Mononuclear cell (primary cell): Measurements from ENCODE around the gene TMEM223. TPM values are rescaled to one million over a fixed set of nuclear protein-coding genes. Genes with fewer than 3 reads are reported as not detected.

ENCODE experiments used
- H3K27me3 ChIP-seq: 2 replicates; pipeline ENCODE4 v1.6.0; 2011; ENCODE audit warnings: low read length, control low read depth; ENCODE audit not compliant: insufficient read depth
- H3K4me1 ChIP-seq: 2 replicates; pipeline ENCODE4 v1.5.1; 2011; ENCODE audit warnings: mild to moderate bottlenecking, low read length, control low read depth; ENCODE audit not compliant: insufficient read depth
- H3K4me3 ChIP-seq: 2 replicates; pipeline ENCODE4 v1.5.1; 2011; ENCODE audit warnings: mild to moderate bottlenecking, low read length, moderate library complexity
- H3K9me3 ChIP-seq: 2 replicates; pipeline ENCODE4 v1.5.1; 2011; ENCODE audit warnings: low read depth, mild to moderate bottlenecking, control low read depth, low read length
- total RNA-seq: library from RNA; depleted of rRNA; stranded (reverse); fragments of >200 nt; gene quantifications from one replicate; pipeline ENCODE4 v1.2.3, GENCODE V29; 2012

The TMEM223 gene
- total RNA-seq, 1 donor = 8.5 TPM

DNA sequence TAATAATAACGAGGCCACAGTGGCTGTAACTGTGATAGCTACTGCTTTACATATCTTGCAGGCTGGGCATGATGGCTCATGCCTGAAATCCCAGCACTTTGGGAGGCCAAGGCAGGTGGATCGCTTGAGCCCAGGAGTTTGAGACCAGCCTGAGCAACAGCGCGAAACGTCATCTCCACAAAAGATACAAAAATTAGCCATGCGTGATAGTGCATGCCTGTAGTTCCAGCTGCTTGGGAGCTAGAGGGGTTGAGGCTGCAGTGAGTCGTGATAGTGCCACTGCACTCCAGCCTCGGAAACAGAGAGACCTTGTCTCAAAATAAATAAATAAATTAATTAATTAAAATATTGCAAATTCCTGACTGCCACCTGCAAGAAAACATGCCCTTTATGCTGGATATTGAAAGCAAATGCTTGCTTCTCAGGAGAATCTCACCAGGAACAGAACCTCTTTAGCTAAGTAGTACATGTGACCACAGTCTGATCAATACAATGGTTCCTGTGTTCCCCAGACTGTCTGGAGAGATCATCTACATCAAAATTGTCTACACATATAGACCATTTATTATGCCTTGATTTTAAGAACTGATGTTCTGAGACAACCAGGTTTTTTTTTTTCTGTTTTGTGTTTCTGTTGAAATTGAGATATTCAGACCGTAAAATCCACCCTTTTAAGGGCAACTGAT, 44.2 kb downstream of the TMEM223 start:
- H3K4me1 ChIP-seq = peaks cover 11% of the 10 kb centered on the region
- no peaks in the 10 kb centered on the region for H3K9me3 ChIP-seq
- H3K4me3 ChIP-seq = no peak overlapping the region
- H3K27me3 ChIP-seq = no peaks in the 10 kb centered on the region

Other genes with a start within 250 kb of the TMEM223 start
- 281 TPM for gene AHNAK, start 245.2 kb downstream of the TMEM223 start, total RNA-seq
- 2,066 TPM for gene EEF1G, start 218.1 kb downstream of the TMEM223 start, total RNA-seq
- 3.3 TPM for gene TUT1, start 200.5 kb downstream of the TMEM223 start, total RNA-seq
- gene MTA2, start 190.1 kb downstream of the TMEM223 start, total RNA-seq = 102 TPM
- gene EML3, start 179.2 kb downstream of the TMEM223 start, total RNA-seq = 32.2 TPM
- gene ROM1, start 178.7 kb downstream of the TMEM223 start, total RNA-seq = 1.3 TPM
- gene B3GAT3, start 170.0 kb downstream of the TMEM223 start, total RNA-seq = 15.7 TPM
- gene GANAB, start 145.4 kb downstream of the TMEM223 start, total RNA-seq = 50.1 TPM
- 12.4 TPM for gene INTS5, start 138.7 kb downstream of the TMEM223 start, total RNA-seq
- 4.9 TPM for gene C11orf98, start 126.8 kb downstream of the TMEM223 start, total RNA-seq
- 58.0 TPM for gene CSKMT, start 126.7 kb downstream of the TMEM223 start, total RNA-seq
- 1.3 TPM for gene UQCC3, start 120.3 kb downstream of the TMEM223 start, total RNA-seq
- gene LBHD1, start 119.7 kb downstream of the TMEM223 start, total RNA-seq = 5.9 TPM
- gene UBXN1, start 112.9 kb downstream of the TMEM223 start, total RNA-seq = 136 TPM
- not detected for gene LRRN4CL, start 102.5 kb downstream of the TMEM223 start, total RNA-seq
- gene BSCL2, start 84.6 kb downstream of the TMEM223 start, total RNA-seq = 14.9 TPM
- not detected for gene GNG3, start 84.3 kb downstream of the TMEM223 start, total RNA-seq
- 13.3 TPM for gene HNRNPUL2, start 64.5 kb downstream of the TMEM223 start, total RNA-seq
- gene TTC9C, start 63.5 kb downstream of the TMEM223 start, total RNA-seq = 7.5 TPM
- gene ZBTB3, start 37.8 kb downstream of the TMEM223 start, total RNA-seq = 5.7 TPM
- gene POLR2G, start 30.4 kb downstream of the TMEM223 start, total RNA-seq = 32.0 TPM
- gene TAF6L, start 20.6 kb downstream of the TMEM223 start, total RNA-seq = 7.3 TPM
- 25.8 TPM for gene TMEM179B, start 4.6 kb downstream of the TMEM223 start, total RNA-seq
- 169 TPM for gene NXF1, start 13.4 kb upstream of the TMEM223 start, total RNA-seq
- gene STX5, start 40.0 kb upstream of the TMEM223 start, total RNA-seq = 48.2 TPM
- 2.4 TPM for gene TEX54, start 40.8 kb upstream of the TMEM223 start, total RNA-seq
- 143 TPM for gene WDR74, start 47.6 kb upstream of the TMEM223 start, total RNA-seq
- 125 TPM for gene SLC3A2, start 88.9 kb upstream of the TMEM223 start, total RNA-seq
- gene CHRM1, start 129.4 kb upstream of the TMEM223 start, total RNA-seq = not detected
- not detected for gene SLC22A6, start 193.0 kb upstream of the TMEM223 start, total RNA-seq
- gene SLC22A8, start 223.8 kb upstream of the TMEM223 start, total RNA-seq = not detected